T-helper 9 cell (primary cell): ENCODE measurements around the gene SAP25.
"Not testable (repeated sequence)": the region's sequence is repeated elsewhere in the genome, so short reads cannot be mapped to it uniquely, and the experiment has no call there.

ENCODE experiments used
- DNase-seq: peaks from one replicate; pipeline ENCODE4 v3.0.0-alpha.2; 2020

SAP25 gene

DNA sequence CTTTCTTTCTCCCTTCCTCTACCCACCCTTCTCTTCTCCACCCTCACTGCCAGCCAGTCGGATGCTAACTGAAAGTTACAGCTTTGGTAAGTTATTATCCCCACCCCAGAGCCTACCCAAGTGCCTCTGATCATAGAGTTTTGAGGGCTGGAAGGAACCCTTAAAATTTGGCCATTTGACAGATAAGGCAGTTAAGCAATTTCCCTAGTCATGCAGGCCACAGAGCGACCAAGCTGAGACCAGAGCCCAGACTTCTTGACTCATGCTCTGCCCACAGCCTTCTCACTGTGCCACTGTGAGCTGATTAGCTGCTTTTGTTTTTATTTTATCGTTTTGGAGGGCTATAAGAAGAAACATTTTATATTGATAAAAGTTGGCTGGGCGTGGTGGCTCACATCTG lies 17.2 kb downstream of the SAP25 start:
- no peak for DNase-seq

DNA sequence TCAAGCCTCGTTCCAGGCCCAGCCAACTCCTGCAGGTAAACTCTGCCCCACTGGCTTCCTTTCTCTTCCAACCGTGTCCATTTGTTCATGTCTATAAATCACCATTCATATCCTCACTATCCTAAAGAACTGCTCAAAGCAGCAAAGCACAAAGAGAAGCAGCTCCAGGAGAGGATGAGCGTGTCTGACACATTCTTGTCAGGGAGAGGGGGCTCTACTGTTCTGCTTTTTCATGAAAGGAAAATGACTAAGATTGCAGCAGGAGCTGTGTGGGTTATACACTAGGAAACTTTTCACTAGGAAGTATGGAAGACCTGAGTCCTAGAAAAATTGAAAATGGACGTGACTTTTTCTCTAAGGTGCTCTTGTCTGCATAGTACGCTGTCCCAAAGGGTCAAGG lies 18.0 kb downstream of the SAP25 start:
- no peak for DNase-seq

DNA sequence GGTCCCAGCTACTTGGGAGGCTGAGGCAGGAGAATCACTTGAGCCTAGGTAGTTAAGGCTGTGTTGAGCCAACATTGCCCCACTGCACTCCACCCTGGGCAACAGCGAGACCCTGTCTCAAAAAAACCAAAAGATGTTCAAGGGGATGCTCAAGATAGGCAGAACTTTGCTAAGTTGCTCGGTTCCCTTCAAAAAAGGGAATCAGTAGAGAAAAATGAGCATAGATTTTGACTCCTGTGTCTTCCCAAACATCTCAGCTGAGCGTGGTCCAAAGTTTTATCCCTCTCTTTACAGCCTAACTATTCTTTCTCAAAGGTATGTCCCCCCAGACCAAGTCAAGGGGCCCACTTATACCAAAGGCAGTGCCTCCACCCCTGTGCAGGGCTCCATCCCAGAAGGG lies 20.7 kb downstream of the SAP25 start:
- no peak for DNase-seq

DNA sequence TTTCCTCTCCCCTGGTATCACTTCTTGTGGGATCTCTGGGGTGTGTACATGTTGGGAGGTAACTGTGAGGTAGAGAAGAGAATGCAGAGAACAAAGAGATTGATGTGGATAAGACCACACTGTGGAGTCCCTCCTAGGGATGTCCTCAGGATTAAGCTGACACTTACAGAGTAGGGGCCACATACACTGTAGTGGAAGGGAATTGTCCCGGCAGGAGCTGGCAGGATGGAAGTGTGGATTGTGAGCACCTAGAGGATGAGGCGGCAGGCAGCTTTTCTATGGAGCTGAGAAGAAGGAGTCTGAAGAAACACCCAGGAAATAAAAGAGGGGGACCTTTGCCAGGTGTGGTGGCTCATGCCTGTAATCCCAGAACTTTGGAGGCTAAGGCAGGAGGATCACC lies 21.2 kb downstream of the SAP25 start:
- DNase-seq = no peak

DNA sequence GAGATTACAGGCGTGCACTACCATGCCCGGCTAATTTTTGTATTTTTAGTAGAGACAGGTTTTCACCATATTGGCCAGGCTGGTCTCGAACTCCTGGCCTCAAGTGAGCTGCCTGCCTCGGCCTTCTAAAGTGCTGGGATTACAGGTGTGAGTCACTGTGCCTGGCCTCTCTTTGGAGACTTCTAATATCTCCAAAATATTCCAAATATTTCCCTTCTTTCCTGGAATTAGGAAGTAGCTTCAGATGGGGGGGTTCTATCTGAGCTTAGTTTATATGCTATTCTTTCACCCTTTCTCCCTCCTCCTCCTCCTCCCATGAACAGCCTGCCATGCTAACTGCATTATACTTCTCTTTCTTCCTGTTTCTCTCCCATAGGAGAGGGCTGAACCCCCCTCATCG lies 25.3 kb downstream of the SAP25 start:
- DNase-seq = not testable (repeated sequence)

DNA sequence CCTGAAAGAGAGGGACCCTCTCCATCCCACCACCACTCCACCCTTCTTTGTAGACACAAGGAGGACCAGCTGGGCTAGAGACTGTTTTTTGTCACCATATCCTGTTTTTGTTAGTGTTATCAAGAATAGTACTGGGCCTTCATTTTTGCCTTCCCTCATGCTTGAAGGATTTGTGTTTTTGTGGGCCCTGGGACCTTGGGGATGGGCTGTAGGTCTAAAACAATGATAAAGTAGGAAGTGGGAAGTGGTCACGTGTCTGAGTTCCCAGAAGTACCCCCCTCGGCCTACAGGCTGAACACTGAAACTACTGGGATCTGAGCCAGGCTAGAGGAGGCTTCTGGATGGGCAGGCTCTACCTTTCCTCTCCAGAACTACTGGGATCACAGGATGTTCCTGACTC lies 25.8 kb downstream of the SAP25 start:
- no peak for DNase-seq

DNA sequence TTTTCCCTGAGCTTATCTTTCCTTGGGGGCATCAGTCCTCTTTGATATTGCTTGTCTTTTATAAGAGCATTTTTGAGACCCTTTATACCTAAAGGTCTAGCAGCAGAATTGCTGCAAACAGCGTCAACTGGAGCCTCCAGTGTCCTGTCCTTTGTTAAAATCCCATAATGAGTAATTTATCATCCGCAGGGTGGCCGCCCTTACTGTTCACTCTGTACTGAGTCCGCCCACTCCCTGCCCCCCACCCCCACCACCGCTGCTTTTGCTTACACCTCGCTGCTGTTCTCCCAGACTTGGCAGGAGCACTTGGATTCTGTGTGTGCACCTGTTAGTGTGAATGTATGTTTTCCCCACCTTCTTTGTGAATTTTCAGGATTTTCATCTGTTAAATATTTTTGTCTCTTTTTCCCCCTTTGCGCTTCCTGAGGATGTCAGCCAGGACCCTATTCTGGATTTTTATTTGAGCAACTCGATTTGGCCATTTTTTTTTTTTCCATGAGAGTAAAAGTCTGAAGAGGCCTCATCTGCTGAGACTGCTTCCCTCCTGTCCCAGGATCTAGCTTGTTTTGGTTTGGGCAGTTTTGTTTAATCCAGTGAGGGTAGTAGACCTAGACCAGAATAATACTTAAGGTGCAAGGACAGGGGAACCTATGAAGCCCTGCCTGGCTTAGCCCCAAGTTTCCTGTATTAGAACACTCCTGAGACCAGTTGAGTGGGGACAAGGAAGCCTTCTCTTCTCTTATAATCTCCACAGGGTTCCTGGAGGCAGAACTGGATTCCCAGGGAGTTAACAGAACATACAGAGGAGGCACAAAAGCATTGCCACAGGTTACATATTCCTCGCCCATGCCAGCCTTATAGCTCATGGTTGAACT lies 26.5 kb downstream of the SAP25 start:
- no peak for DNase-seq

DNA sequence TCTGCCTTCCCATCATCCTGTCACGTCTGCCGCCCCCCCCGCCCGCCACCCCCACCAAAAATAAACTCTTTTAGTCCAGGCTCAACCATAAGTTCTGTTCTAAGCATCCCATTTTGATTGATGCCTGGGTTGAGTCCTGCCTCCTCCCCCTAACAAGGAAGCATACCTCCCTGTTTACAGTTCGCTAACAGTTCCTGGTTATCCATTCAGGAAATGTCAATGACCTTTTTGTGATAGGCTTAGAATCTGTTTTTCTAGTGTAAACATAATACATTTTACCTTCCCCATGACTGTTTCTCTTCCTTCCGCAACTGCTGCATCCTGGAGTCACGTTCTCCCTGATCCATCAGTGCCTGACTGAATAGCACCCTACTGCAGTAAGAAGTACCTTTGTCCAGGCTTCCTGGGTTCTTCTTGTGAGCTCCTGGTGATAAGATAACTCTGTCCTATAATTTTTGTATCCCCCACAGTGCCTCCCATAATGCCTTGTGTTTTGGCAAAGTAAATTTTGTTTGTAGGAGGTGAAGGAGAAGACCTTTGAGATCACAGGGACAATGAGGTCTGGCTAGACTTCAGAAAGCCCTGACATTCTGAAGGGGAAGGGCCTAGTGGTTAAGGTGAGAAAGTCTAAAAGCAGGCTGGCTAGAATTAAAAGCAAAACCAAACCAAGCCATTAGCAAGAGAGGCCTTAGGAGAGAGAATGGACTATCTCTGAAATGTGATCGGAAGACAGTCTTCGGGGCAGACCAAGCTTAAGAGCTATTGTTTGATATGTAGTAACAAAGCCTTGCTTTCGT lies 27.4 kb downstream of the SAP25 start:
- DNase-seq = no peak

DNA sequence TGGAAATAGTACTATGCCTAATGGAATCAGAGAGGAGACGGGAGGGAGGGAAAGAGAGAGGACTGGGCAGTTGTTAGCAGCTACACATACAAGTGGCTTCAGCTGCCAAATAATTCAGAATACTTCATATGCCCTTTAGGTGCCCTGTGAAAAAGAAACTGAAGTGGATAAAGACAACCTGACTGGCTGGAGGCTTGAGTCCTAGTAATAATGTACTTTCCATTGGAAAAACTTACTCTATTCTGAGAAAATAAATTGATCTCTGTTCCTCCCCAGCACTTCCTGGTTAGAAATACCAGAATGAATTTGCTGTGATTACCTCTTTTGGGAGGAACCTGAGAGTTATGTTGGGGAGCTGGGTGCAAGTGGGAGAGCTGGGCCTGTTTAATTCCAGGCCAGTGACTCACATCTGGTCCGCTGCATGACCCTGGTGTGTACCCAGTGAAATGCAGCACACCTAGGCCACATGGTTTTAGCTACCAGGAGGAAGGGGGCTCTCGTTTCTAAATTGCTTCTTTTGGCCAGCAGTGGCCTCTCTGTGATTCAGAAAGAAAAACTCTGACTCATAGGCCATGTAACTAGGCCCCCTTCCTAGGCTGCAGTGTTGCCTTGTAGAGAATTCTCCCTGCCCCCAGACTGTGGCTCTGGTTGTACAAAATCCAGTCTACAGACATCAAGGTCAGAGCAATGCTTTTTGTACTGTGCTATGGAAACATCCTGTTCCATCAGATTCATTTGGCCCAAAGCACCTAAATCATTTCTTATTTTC lies 28.2 kb downstream of the SAP25 start:
- DNase-seq = no peak

DNA sequence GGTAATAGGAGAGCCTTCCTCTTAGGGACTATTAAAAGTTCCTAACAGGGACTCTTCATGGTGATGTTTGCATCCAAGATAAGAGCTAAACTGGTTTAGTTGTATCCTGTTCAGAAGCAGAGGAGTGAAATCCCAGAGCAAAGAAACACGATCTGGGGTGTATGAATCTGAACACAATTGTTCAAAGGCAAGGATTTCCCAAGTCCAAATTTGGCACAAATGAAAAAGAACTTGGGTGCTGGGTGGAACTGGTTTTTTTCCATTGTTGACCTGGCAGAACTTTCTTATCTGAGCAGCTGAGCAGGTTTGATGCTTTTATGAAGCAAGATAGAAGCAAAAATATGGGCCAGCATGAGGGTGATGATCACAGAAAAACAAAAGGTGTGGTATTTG lies 28.7 kb downstream of the SAP25 start:
- no peak for DNase-seq

DNA sequence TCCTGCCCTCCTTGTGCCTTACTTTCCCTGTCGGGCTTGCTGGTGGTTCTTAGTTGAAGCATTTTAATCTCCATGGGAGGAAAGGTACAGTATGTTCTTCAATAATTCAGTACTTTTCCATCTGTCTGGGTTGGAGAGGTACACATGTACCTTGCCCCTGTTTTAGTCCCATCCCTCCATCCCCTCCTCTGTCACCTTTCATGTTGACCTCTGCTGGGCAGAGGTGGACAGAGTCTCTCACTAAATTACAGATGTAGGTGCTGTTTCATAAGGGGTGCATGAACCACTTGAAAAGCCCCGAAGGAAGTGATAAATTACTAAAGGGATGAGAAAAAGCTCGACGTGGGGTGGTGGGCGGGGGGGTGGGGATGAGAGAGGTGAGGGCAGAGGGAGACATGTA lies 29.3 kb downstream of the SAP25 start:
- no peak for DNase-seq

DNA sequence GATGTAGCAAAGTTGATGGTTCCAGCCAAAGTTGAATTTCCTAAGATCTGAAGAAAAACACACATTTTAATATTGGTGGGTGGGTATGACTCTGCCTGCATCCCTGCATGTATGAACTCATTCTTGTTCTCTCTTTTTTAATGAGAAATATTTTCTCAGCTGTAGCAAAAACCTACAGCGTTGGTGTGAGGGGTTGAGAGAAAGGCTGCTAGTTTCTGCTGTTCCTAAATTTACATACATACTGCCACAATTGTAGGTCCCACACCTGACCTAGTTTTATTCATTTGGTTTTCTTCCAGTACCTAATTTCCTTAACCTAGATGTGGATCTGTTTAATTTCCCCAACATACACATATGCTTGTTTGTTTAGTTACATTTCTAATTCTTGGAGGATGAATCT lies 30.1 kb downstream of the SAP25 start:
- DNase-seq = no peak

DNA sequence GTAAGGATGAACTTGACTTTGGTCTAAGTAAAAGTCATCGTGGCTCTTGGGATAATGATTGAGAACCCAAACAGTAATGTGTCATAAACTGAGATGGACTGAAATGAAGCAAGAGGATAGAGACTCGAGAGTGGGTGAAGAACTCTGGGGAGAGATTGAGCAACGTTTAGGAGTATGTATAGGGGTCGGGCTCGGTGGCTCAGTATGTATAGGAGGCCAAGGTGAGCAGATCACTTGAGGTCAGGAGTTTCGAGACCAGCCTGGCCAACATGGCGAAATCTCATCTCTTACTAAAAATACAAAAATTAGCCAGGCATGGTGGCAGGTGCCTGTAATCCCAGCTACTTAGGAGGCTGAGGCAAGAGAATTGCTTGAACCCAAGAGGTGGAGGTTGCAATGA lies 32.4 kb downstream of the SAP25 start:
- DNase-seq = not testable (repeated sequence)

DNA sequence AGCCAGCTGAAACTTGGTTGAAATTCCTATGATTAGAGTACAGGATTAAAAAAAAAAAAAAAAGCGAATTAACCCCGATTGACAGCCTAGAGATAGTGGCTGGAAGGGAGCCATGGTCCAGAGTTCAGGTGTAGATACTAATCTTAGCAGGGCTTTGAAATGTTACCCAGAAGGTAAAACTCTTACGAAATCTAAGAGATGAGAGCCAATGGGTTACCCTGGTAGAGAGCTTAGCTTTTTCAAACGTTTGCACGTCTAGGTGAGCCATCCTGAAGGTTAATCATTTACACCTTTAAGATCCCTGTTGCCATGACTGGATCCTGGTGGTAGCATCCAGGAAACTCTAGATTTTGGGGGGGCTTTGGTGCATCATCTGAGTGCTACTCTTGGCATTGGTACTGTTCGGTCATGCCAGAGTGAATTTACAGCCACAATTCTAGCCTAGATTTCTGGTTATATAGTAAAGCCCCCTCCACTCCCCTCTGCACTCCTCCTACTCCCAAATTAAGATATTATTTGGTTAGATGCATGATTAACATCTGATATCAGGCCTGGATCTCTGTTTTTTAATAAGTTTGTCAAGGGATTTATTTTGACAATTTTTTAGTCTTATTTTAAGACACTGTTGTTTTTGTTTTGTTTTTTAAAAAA lies 33.5 kb downstream of the SAP25 start:
- no peak for DNase-seq

DNA sequence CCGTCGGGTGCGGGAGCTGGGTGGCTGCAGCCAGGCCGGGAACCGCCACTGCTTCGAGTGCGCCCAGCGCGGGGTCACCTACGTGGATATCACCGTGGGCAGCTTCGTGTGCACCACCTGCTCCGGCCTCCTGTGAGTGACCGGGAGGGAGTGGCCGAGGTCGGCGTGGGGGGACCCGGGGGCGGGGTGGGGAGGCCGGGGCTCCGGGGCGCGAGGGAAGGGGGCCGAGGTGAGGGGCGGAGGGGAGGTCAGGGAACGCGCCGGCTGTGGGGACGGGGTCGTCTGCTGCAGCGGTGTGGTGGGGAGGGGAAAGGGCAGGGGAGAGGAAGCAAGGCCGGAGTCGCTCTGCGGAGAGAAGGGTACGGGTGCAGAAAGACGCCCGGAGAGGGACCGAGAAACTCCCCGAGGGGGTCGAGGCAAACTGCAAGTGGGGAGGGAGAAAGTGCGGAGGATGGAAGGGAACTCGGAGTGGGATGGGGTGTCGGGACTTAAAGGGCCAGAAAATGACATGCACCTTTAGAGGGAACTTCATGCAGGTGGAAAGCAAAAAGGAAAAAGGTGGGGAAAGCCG lies 34.2 kb downstream of the SAP25 start:
- no peak for DNase-seq

DNA sequence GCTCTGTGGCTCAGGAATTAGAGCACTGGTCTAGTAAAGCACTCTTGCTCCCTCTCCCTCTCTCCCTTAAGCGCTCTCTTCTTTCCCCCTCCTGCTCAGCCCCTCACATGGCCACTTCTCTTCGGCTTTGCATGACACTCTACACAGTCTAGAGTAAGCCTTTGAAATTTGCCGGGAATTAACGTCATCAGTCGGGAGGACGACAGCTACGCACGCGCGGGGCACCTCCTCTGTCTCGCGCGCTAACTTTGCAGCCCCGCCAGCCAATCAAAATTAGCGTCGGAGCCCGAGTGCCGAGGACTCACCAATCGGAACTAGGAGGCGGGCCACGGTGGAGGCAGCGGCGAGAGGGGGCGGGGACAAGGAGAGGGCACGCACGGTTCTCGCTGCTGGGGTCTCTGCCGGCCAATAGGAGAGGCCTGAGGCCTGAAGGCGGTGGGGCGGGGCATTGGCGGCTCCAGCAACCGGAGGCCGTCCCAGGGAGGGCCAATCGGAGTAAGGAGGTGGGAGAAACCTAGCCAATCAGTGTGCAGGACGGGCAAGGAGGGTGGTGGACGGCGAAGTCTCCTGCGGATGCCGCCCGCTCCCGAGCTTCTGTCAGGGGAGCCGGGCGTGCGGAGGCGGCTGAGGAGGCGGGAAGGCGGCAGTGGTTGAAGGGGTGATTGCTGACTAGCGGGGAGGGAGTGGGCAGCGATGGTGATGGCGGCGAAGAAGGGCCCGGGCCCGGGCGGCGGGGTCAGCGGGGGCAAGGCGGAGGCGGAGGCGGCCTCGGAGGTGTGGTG lies 34.9 kb downstream of the SAP25 start, which contains the start of gene AGFG2:
TSS of gene AGFG2 (plus strand) at position 550 of the 782 bp plus-strand sequence. CDS start at position 694, 144 bp downstream.
- DNase-seq = peak; percentile 100

DNA sequence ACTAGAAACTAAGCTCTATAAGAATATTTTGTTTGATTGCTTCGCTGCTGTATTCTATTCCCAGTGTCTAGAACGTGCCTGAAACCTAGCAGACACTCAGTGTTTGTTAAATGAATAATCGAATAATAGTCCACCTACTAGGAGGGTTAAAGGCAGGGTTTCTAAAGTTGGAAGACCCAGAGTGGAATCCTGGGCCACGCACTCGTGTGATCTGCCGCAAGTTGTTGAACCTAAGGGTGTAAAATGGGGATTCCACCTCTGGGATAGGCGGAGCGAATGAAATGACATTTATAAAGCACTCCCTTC lies 35.4 kb downstream of the SAP25 start:
- DNase-seq = no peak

DNA sequence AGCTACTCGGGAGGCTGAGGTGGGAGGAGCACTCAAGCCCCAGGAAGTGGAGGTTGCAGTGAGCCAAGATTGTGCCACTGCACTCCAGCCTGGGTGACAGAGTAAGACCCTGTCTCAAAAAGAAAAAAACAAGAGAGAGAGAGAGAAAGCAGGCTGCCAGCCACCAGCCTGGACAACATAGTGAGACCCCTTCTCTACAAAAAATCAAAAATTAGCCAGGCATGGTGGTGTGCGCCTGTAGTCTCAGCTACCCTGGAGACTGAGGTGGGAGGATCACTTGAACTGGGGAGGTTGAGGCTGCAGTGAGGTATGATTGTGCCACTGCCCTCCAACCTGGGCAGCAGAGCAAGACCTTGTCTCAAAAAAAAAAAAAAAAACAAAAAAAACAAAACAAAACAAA lies 37.0 kb downstream of the SAP25 start:
- DNase-seq = not testable (repeated sequence)

DNA sequence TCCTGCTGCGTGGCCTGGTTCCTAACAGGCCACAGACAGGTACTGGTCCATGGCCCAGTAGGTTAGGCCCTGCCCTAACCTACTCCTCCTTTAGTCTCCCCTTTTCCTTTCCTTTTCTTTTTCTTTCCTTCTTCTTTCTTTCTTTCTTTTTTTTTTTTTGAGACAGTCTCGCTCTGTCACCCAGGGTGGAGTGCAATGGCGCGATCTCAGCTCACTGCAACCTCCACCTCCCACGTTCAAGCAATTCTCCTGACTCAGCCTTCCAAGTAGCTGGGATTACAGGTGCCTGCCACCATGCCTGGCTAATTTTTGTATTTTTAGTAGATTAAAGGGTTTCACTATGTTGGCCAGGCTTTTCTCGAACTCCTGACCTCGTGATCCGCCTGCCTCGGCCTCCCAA lies 37.7 kb downstream of the SAP25 start:
- not testable (repeated sequence) for DNase-seq

DNA sequence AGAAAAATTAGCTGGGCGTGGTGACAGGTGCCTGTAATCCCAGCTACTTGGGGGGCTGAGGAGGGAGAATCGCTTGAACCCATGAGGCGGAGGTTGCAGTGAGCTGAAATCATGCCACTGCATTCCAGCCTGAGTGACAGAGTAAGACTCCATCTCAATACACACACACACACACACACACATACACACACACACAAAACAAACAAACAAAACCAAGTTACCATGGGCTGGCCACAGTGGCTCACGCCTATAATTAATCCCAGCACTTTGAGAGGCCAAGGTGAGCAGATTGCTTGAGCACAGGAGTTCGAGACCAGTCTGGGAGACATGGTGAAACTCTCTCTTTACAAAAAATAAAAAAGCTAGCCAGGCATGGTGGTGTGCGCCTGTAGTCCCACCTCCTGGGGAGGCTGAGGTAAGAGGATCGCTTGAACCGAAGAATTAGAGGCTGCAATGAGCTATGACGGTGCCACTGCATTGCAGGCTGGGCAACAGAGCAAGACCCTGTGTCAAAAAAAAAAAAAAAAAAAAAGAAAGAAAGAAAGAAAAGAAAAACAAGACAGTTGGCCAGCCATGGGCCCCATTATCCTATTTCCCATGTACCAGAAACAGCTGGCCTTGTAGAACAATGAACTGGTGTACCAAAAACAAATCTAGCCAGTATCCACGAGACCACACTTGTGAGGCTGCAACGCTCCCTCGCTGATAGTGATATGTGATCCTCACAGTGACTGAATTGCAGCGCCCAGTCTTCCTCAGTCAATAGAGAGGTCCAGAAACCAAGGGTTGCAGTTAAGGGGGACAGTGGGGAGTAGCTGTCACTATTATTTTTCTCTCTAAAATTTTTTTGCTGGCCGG lies 41.3 kb downstream of the SAP25 start:
- DNase-seq = no peak
